Activated CD4-positive, alpha-beta T cell treated with anti-CD3 and anti-CD28 coated beads, Interleukin-2, amount 10 ng/mL, durations not matched to agents 24 days and 14 days (primary cell): ENCODE data around the gene RARRES1. TPM values are rescaled to one million over a fixed set of nuclear protein-coding genes. Genes with fewer than 3 reads are reported as not detected.

ENCODE experiments used
- DNase-seq: peaks from one replicate; pipeline ENCODE4 v3.0.0; 2022
- H3K27ac Mint-ChIP-seq: one replicate; pipeline ENCODE4 v1.8.0; 2022; ENCODE audit warnings: mild to moderate bottlenecking, mixed read lengths
- H3K27me3 Mint-ChIP-seq: one replicate; pipeline ENCODE4 v1.8.0; 2022; ENCODE audit warnings: mixed read lengths
- H3K36me3 Mint-ChIP-seq: one replicate; pipeline ENCODE4 v1.8.0; 2022; ENCODE audit warnings: low read depth, mild to moderate bottlenecking, mixed read lengths
- H3K4me1 Mint-ChIP-seq: one replicate; pipeline ENCODE4 v1.8.0; 2021; ENCODE audit warnings: mixed read lengths
- H3K4me3 Mint-ChIP-seq: one replicate; pipeline ENCODE4 v1.8.0; 2022; ENCODE audit warnings: mild to moderate bottlenecking, moderate library complexity, mixed read lengths
- H3K9me3 Mint-ChIP-seq: one replicate; pipeline ENCODE4 v1.8.0; 2021; ENCODE audit warnings: mixed read lengths
- intact Hi-C: fragments of 100-400 bp; cut with micrococcal nuclease; formaldehyde crosslinking; loops from one replicate; pipeline ENCODE4 v1.15.1; 2023
- total RNA-seq: library from RNA; stranded (reverse); gene quantifications from 2 replicates; pipeline ENCODE4 v1.2.3, GENCODE V29; 2022

Gene RARRES1, protein sequence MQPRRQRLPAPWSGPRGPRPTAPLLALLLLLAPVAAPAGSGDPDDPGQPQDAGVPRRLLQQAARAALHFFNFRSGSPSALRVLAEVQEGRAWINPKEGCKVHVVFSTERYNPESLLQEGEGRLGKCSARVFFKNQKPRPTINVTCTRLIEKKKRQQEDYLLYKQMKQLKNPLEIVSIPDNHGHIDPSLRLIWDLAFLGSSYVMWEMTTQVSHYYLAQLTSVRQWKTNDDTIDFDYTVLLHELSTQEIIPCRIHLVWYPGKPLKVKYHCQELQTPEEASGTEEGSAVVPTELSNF
- total RNA-seq = not detected in 2 replicates

GRCh38 chr3:158731938-158732855 is at the start of gene RARRES1:
RARRES1 (minus strand) TSS chr3:158732457; CDS start chr3:158732415, 42 bp downstream.
- Mint-ChIP-seq H3K9me3 (peaks cover 4% of the 10 kb centered on the region), H3K27ac (no peak within 1 kb of the TSS), H3K4me1 (peaks cover 16% of the 10 kb centered on the region), H3K36me3 (no peaks in the 10 kb centered on the region), H3K4me3 (peak within 1 kb of the TSS; percentile 72), H3K27me3 (no peaks in the 10 kb centered on the region)
- DNase-seq = peak; percentile 80
- intact Hi-C loops = loop anchor here (1.0 to 5.0 kb wide), 2 partner anchors 41 to 60 kb away; partner anchors contain the start of gene LXN

GRCh38 chr3:158781849-158782248 is 49.6 kb upstream of the RARRES1 start:
- H3K36me3 Mint-ChIP-seq = no peaks in the 10 kb centered on the region
- intact Hi-C loops = no loop called here
- H3K4me3 Mint-ChIP-seq = no peak overlapping the region

DNA sequence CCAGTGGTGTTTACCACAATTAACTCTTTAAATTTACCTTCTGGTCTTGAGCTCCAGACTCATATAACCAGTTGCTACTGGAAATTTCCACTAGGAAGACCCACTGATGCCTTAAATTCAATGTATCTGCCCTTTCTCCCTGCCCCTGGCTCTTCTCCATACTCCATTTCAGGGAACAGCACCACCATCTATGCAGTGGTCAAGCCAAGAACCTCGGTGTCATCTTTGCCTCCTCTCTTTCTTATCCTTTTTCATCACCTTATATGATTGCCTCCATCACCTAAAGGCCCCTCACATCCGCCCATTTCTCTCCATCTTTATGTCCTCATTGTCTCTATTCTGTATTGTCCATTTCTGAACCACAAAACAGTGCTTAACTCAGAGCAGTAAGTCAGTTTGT is 48.9 kb upstream of the RARRES1 start:
- H3K27me3 Mint-ChIP-seq = no peaks in the 10 kb centered on the region
- H3K4me3 Mint-ChIP-seq = no peak overlapping the region
- intact Hi-C loops = no loop called here
- no peak overlapping the region for H3K27ac Mint-ChIP-seq
- H3K4me1 Mint-ChIP-seq = no peaks in the 10 kb centered on the region
- H3K9me3 Mint-ChIP-seq = no peaks in the 10 kb centered on the region
- no peaks in the 10 kb centered on the region for H3K36me3 Mint-ChIP-seq
- DNase-seq = no peak

More at GRCh38 chr3:158781849-158782248, 49.6 kb upstream of the RARRES1 start:
- Mint-ChIP-seq H3K27me3 (no peaks in the 10 kb centered on the region), H3K27ac (no peak overlapping the region), H3K4me1 (no peaks in the 10 kb centered on the region), H3K9me3 (no peaks in the 10 kb centered on the region)
- no peak for DNase-seq

DNA sequence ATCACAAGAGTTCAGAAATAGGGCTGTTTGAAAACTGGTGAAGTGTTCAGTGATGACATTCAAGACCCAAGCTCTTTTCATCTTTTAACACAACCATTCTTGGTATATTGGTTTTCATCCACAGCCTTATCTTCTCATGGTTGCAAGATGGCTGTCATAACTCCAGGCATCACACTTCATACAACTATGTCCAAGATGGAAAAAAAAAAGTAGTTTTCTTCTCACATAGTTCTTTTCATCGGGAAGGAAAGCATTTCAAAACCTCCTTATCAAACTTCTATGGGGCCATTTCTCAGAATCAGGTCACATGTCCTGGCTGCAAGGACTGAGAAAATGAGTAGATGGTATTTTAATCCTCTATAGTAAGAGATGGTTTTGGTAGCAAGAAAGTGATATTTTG is 48.5 kb upstream of the RARRES1 start:
- intact Hi-C loops = no loop called here
- Mint-ChIP-seq H3K36me3 (no peaks in the 10 kb centered on the region), H3K4me1 (no peaks in the 10 kb centered on the region), H3K27ac (no peak overlapping the region), H3K4me3 (no peak overlapping the region), H3K27me3 (no peaks in the 10 kb centered on the region), H3K9me3 (no peaks in the 10 kb centered on the region)
- no peak for DNase-seq

GRCh38 chr3:158777161-158777873 is 45.1 kb upstream of the RARRES1 start:
- H3K9me3 Mint-ChIP-seq = no peaks in the 10 kb centered on the region
- no peak overlapping the region for H3K27ac Mint-ChIP-seq
- H3K4me1 Mint-ChIP-seq = peaks cover 4% of the 10 kb centered on the region
- no peak for DNase-seq
- no peaks in the 10 kb centered on the region for H3K36me3 Mint-ChIP-seq
- no peaks in the 10 kb centered on the region for H3K27me3 Mint-ChIP-seq
- no peak overlapping the region for H3K4me3 Mint-ChIP-seq
- intact Hi-C loops = no loop called here

DNA sequence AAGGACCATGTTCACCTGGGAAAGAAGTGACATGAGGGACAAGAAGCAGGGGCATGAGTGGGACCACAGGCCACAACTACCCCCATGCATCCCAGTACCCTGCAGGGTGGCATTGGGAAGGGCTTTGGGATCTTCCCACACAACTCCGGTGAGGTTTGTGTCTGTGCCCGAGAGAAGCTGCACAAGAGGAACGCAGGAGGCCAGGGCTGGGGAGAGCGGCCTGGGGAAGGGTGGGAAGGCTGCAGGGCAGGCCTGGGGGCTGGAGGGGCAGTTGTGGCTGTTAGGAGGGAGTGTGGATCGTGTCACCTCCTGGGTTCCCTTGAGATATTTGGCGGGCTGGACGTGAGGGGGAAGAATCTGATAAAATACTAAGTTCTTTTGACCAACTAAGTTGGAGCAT is 44.3 kb upstream of the RARRES1 start:
- no peaks in the 10 kb centered on the region for H3K9me3 Mint-ChIP-seq
- H3K36me3 Mint-ChIP-seq = no peaks in the 10 kb centered on the region
- H3K4me3 Mint-ChIP-seq = no peak overlapping the region
- H3K27me3 Mint-ChIP-seq = no peaks in the 10 kb centered on the region
- intact Hi-C loops = no loop called here
- no peak overlapping the region for H3K27ac Mint-ChIP-seq
- H3K4me1 Mint-ChIP-seq = peaks cover 4% of the 10 kb centered on the region
- DNase-seq = no peak

- H3K36me3 Mint-ChIP-seq = no peaks in the 10 kb centered on the region
- DNase-seq = no peak
- no peaks in the 10 kb centered on the region for H3K9me3 Mint-ChIP-seq
- peaks cover 4% of the 10 kb centered on the region for H3K4me1 Mint-ChIP-seq
- no peak overlapping the region for H3K27ac Mint-ChIP-seq
- H3K4me3 Mint-ChIP-seq = no peak overlapping the region
- no peaks in the 10 kb centered on the region for H3K27me3 Mint-ChIP-seq
- intact Hi-C loops = no loop called here
Measured at GRCh38 chr3:158775426-158776410, 43.5 kb upstream of the RARRES1 start.

DNA sequence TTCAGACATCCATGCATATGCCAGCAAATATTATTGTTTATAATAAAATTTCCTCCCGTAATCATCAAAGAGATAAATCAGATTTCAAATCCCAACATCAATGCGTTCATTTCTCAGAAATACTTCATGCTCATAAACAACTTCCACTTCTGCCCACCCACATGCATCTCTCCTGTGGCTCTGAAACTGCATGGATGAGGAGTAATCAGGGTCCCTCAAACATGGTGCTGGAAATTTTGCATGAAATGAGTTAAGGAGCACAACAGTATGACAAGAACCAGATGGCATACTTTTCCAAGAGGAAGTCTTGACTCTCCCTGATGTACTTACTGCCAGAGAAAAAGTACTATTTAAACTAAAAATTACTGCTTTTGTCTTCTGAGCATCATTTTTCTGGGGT is 42.7 kb upstream of the RARRES1 start:
- Mint-ChIP-seq H3K4me3 (no peak overlapping the region), H3K4me1 (peaks cover 4% of the 10 kb centered on the region), H3K27me3 (no peaks in the 10 kb centered on the region), H3K27ac (no peak overlapping the region), H3K9me3 (no peaks in the 10 kb centered on the region), H3K36me3 (no peaks in the 10 kb centered on the region)
- intact Hi-C loops = no loop called here
- no peak for DNase-seq

- H3K27me3 Mint-ChIP-seq = no peaks in the 10 kb centered on the region
- H3K27ac Mint-ChIP-seq = no peak overlapping the region
- H3K9me3 Mint-ChIP-seq = no peaks in the 10 kb centered on the region
- no peak overlapping the region for H3K4me3 Mint-ChIP-seq
- no peaks in the 10 kb centered on the region for H3K36me3 Mint-ChIP-seq
- DNase-seq = no peak
- peaks cover 4% of the 10 kb centered on the region for H3K4me1 Mint-ChIP-seq
- intact Hi-C loops = loop anchor here (1.0 kb wide), 1 partner anchor 43 kb away; no protein-coding TSS in a partner anchor
Measured at GRCh38 chr3:158773845-158774830, 41.9 kb upstream of the RARRES1 start.

DNA sequence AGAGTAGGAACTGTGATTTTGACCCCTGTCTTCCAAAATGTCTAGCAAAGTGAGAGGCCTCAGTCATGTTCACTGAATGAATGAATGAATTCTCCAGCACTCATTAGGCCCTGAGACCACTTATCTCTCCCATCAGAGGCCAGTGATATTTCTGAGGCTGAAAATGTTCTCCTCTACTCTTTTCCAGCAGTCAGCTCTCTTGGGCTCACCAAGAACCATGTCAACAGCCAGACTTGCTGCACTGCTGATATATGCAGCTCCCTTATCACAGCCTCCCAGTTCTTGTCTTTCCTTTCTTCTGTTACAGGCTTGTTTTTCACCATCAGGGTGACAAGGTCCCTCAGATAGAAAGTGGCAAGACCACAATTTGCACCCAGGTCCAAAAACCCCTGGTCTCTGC is 40.9 kb upstream of the RARRES1 start:
- intact Hi-C loops = loop anchor here (1.0 kb wide), 1 partner anchor 42 kb away; no protein-coding TSS in a partner anchor
- no peaks in the 10 kb centered on the region for H3K36me3 Mint-ChIP-seq

DNA sequence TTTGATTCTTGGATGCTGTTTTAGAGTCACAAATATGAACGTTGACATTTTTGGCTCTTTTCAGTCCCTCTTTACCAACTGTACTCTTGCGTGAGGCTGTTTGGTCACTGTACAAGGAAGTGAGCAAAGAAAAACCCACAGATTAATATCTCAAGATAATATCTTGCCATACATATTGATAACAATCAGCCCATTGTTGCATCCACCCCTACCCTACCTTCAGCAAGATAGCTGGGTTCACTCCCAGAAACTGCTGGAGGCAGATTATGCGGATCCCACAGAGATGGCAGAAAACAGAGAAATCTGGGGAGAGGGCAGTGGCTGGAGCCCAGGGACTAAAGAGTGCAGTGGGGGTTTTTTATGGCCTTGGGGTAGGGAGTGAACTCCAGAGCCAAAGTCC is 39.7 kb upstream of the RARRES1 start:
- Mint-ChIP-seq H3K4me3 (no peak overlapping the region), H3K9me3 (no peaks in the 10 kb centered on the region), H3K36me3 (no peaks in the 10 kb centered on the region), H3K4me1 (peaks cover 4% of the 10 kb centered on the region), H3K27ac (no peak overlapping the region), H3K27me3 (no peaks in the 10 kb centered on the region)
- no peak for DNase-seq
- intact Hi-C loops = no loop called here

More for the DNA sequence above, 40.9 kb upstream of the RARRES1 start:
- Mint-ChIP-seq H3K4me1 (peaks cover 4% of the 10 kb centered on the region), H3K27ac (no peak overlapping the region), H3K9me3 (no peaks in the 10 kb centered on the region), H3K4me3 (no peak overlapping the region), H3K27me3 (no peaks in the 10 kb centered on the region)
- no peak for DNase-seq

DNA sequence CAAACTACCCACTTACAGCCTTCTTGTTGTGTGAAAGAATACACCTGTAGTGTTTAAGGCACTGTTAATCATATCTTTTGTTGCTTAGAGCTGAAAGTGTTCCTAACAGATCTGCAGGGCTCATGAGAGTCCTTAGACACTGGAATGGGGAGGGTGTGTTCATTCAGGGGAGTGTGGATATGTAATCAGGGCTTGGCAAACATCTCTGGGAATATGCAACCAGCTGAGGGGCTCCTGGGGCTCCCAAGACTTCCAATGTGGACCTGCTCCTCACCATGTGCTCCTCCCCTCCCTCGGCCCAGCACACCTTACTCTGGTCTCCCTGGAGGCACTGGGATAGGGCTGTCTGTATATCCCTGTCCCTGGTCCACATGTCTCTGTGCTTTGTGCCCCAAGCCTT is 39.3 kb upstream of the RARRES1 start:
- H3K9me3 Mint-ChIP-seq = no peaks in the 10 kb centered on the region
- H3K36me3 Mint-ChIP-seq = no peaks in the 10 kb centered on the region
- no peak overlapping the region for H3K27ac Mint-ChIP-seq
- H3K4me3 Mint-ChIP-seq = no peak overlapping the region
- intact Hi-C loops = no loop called here
- no peaks in the 10 kb centered on the region for H3K27me3 Mint-ChIP-seq
- DNase-seq = no peak
- H3K4me1 Mint-ChIP-seq = peaks cover 4% of the 10 kb centered on the region
